GM06990 (cell line): Measurements from ENCODE around the gene CASKIN2.

Experiments used
- DNase-seq: peaks from one replicate; pipeline ENCODE4 v3.0.0-alpha.2; 2011; ENCODE audit not compliant: insufficient read length; ENCODE audit errors: extremely low read depth
- H3K27me3 ChIP-seq: replicated peaks from 2 replicates; pipeline ENCODE4 v1.6.0; 2011; ENCODE audit warnings: low read length; ENCODE audit not compliant: control insufficient read depth, insufficient read depth
- H3K36me3 ChIP-seq: 2 replicates; pipeline ENCODE4 v1.5.1; 2011; ENCODE audit warnings: low read length; ENCODE audit not compliant: control insufficient read depth, insufficient read depth
- H3K4me3 ChIP-seq: replicated peaks from 2 replicates; pipeline ENCODE4 v1.5.1; 2011; ENCODE audit warnings: low read depth, mild to moderate bottlenecking, control low read depth, low read length
- TF ChIP-seq, protein P1 (sequence below): IDR thresholded peaks from 2 replicates; pipeline ENCODE4 v1.5.1; 2011; ENCODE audit warnings: low read length, control low read depth, mild to moderate bottlenecking, inconsistent platforms; ENCODE audit not compliant: insufficient read depth, poor library complexity, severe bottlenecking

Gene CASKIN2

DNA sequence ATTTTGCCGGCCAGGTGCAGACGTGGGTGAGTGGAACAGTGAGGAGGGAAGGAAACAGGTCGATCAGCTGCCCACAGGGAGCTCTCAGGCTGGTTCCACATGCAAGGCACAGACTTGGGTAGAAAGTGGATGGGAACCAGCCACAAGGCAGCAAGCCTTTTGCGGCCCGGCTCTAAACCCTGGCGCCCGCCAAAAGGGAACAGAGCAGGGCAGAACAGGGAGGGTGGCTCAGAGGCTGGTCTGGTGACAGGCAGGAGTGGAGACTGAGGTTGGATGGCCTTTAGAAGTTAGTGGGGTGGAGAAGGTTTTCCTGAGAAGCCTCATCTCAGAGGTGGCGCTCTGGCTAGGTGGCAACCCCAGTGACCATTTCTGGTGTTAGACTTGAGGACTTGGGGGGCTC lies 20.5 kb upstream of the CASKIN2 start:
- H3K36me3 ChIP-seq: no peaks in the 10 kb centered on the region
- no peak for DNase-seq
- TF ChIP-seq, protein P1, sequence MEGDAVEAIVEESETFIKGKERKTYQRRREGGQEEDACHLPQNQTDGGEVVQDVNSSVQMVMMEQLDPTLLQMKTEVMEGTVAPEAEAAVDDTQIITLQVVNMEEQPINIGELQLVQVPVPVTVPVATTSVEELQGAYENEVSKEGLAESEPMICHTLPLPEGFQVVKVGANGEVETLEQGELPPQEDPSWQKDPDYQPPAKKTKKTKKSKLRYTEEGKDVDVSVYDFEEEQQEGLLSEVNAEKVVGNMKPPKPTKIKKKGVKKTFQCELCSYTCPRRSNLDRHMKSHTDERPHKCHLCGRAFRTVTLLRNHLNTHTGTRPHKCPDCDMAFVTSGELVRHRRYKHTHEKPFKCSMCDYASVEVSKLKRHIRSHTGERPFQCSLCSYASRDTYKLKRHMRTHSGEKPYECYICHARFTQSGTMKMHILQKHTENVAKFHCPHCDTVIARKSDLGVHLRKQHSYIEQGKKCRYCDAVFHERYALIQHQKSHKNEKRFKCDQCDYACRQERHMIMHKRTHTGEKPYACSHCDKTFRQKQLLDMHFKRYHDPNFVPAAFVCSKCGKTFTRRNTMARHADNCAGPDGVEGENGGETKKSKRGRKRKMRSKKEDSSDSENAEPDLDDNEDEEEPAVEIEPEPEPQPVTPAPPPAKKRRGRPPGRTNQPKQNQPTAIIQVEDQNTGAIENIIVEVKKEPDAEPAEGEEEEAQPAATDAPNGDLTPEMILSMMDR: no peak
- no peaks in the 10 kb centered on the region for H3K27me3 ChIP-seq
- no peak overlapping the region for H3K4me3 ChIP-seq

DNA sequence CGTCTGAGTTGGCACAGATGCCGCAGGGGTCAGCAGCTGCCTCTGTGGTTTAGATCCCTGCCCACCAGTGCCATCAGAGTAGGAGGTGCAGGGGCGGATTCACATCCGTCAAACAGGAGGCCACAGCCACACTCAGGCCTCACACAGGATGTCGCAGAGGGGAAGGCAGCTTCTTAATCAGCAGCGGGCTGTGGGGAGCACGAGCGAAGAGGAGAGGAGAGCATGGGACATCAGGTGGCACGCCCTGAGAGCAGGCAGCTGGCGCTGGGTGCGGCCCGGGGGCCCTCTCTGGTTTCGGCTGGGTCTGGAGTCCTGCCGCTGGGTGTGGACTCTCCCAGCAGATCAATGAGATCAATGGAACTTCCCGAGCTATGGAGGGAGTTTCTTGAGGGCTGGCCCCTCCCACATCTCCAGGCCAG lies 19.8 kb upstream of the CASKIN2 start:
- Histone ChIP-seq H3K4me3 (no peak overlapping the region), H3K36me3 (no peaks in the 10 kb centered on the region), H3K27me3 (no peaks in the 10 kb centered on the region)
- peak; percentile 71 for DNase-seq
- TF ChIP-seq, protein P1: no peak

DNA sequence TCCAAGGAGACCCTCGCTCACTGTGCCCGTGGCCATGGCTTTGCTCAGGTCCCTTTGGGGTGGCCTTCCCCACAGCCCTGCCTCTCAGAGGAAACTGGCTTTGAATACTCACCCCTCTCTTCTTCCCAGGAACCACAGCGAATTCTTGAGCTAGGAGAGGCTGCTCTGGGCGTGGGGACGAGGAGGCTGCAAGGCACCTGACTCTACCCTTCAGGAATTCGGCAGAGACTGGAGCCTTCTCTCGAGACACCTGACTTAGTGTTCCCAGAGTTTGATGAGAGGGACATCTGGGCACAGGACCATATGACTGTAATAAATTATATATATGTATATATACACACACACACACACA lies 16.4 kb upstream of the CASKIN2 start:
- TF ChIP-seq, protein P1: no peak
- Histone ChIP-seq H3K27me3 (no peaks in the 10 kb centered on the region), H3K4me3 (no peak overlapping the region), H3K36me3 (no peaks in the 10 kb centered on the region)
- no peak for DNase-seq

DNA sequence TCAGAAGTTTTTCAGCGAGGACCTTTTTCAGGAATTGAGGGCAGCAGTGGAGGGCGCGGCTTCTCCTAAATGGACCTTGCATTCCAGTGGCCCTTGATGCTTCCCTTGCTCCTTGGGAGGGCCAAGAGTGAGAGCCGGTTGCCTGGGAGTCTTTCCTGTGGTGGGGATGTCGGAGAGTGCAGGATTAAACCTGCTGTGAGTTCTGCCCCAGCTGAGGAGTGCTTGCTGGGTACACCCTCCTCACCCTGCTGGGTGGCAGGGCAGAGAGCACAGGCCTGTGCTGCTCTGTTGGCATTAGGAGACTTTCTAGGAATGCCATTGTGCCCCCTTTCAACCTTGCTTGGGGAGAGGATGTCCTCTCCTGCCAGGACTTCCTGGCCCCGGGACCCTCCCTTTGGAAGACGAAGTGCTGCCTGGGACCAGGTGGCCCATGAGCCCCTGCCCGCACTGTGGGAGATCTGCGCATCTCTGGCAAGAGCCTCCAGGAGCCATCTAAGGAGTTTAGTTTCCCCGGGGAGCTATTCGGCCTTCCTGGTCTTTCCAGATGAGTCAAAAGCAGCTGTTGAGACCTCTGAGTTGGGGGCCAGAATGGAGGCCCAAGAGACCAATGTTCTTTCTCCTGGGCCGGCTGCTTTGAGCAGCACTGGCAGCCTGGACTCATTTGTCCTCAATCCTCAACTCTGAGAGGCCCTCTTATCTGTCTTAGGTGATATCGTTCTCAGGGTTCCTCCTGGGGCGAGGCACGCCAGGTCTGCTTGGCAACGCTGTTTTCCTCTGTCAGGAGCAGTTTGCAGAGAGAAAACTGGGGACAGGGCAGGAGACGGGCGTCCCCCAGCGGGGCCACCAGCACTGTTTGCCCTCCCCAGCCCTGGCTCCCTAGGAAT lies 15.7 kb upstream of the CASKIN2 start:
- TF ChIP-seq, protein P1: no peak
- no peaks in the 10 kb centered on the region for H3K36me3 ChIP-seq
- H3K27me3 ChIP-seq: no peaks in the 10 kb centered on the region
- no peak overlapping the region for H3K4me3 ChIP-seq
- DNase-seq: no peak

DNA sequence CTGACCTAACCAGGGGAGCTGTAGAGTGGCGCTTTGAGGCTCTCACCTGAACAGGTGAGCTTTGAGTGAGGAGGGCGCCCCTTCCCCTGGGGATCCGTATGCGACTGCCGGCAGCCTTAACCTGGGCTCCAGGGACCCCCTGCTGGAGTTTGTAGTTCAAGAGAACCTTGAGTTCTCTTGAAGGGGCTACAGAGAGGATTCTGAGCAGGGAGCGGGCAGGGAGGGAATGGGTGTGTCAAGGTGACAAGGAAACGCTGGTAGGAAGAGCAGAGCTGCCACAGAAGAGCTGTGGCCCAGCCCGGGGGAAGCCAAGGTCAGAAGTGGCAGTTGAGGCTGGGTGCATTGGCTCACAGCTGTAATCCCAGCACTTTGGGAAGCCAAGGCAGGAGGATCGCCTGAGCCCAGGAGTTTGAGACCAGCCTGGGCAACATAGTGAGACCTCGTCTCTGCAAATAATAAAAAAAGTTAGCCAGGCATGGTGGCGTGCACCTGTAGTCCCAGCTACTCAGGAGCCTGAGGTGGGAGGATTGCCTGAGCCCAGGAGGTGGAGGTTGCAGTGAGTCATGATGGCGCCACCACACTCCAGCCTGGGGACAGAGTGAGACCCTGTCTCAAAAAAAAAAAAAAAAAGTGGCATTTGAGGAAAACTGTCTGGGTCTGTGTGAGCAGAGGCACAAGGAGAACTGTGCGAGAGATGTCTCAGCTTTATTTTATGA lies 11.4 kb upstream of the CASKIN2 start:
- Histone ChIP-seq H3K4me3 (no peak overlapping the region), H3K27me3 (no peaks in the 10 kb centered on the region), H3K36me3 (no peaks in the 10 kb centered on the region; the same call in 1 of the 2 replicates)
- TF ChIP-seq, protein P1: no peak
- no peak for DNase-seq
